ENCODE measurements around the gene CPZ.

CPZ gene

GRCh38 chr4:8592366-8593263 is at the start of gene CPZ:
TSS of gene CPZ (plus strand) at chr4:8592765. CDS start at chr4:8592834, 69 bp downstream.
- no peak for DNase-seq
- no peak for TF ChIP-seq GATA1 (IDR thresholded peaks at IDR 0.05; ENCODE audit: low read depth, low read length)
- TF ChIP-seq POLR2A (IDR thresholded peaks at IDR 0.05; ENCODE audit: low read length), result no peak

GRCh38 chr4:8542776-8543525 is 49.6 kb upstream of the CPZ start:
- no peak for TF ChIP-seq GATA1 (IDR thresholded peaks at IDR 0.05; ENCODE audit: low read depth, low read length)
- DNase-seq, result no peak

DNA sequence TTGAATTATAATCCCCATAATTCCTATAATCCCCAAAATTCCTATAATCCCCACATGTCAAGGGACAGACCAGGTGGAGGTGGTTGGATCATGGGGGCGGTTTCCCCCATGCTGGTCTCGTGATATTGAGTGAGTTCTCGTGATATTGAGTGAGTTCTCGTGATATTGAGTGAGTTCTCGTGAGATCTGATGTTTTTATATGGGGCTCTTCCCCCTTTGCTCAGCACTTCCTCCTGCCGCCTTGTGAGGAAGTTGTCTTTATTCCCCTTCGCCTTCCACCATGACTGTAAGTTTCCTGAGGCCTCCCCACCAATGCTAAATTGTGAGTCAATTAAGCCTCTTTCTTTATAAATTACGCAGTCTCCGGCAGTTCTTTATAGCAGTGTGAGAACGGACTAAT is 48.9 kb upstream of the CPZ start:
- DNase-seq, result no peak
- no peak for TF ChIP-seq POLR2A (IDR thresholded peaks at IDR 0.05; ENCODE audit: low read length)
- no peak for TF ChIP-seq GATA1 (IDR thresholded peaks at IDR 0.05; ENCODE audit: low read depth, low read length)

DNA sequence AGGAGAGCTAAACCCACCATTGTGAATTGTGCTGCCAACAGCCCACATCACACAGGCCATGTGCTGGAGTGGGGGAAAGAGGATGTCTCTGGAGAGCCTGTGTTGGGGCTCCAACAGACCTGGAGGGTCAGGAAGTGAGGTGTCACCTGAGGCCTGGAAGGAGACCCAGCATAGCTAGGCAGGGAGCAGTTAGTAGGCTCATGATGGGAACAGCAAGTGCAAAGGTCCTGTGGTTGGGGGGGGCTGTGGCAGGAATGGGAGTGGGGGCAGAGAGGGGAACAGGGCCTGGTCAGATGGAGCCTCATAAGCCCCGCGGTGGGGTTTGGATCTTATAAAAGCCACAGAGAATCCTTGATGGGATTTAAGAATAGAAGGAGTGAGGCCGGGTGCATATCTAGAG is 48.3 kb upstream of the CPZ start:
- TF ChIP-seq POLR2A (IDR thresholded peaks at IDR 0.05; ENCODE audit: low read length), result no peak
- no peak for TF ChIP-seq GATA1 (IDR thresholded peaks at IDR 0.05; ENCODE audit: low read depth, low read length)
- no peak for DNase-seq

DNA sequence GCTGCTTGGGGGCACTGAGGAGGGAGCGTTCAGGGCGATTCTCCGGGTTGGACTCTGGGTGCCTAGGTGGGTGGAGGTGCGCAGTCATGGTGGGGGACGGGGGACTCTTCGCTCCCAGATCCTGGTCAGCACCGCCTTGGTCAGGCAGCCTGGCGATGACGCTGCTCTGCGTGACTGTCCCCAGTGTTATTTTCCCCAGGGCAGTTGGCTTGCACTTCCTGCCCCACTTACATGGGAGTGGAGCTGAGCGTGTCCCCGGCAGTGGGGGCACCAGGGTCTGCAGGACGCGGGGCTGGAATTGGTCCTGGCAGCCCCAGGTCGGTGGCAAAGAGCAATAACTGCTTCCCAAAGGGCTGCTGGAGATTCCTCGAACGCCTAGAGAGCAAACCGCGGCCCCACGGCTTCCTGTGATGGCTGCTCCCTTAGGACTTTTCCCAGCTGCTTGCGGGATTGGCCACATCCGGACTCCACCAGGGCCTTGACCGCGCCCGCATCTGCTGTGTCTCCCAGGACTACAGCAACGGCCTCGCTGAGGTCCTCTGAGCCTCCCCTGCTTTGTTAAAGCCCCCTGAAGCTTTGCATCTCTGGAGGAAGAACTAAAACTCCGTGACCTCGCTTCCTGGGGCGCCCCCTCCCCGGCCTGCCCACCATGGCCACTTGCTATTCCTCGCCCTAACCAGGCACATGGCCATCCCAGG is 47.7 kb upstream of the CPZ start:
- TF ChIP-seq POLR2A (IDR thresholded peaks at IDR 0.05; ENCODE audit: low read length) (no peak), GATA1 (IDR thresholded peaks at IDR 0.05; ENCODE audit: low read depth, low read length) (no peak)
- no peak for DNase-seq

GRCh38 chr4:8545439-8545765 is 47.2 kb upstream of the CPZ start:
- TF ChIP-seq GATA1 (IDR thresholded peaks at IDR 0.05; ENCODE audit: low read depth, low read length), result no peak
- no peak for TF ChIP-seq POLR2A (IDR thresholded peaks at IDR 0.05; ENCODE audit: low read length)
- DNase-seq, result no peak

DNA sequence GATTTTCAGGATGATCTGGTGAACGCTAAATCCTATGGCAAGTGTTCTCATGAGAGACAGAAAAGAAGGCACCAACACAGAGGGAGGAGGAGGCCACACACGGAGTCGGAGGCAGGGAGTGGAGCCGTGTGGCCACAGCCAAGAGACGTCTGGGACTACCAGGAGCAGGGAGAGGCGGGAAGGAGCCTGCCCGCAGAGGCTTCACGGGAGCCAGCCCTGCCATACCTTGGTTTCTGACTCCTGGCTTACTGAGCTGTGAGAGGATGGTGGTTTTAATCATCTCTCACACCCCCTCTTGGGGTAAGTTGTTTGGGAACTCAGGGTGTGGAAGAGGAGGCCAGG is 45.8 kb upstream of the CPZ start:
- no peak for DNase-seq
- no peak for TF ChIP-seq GATA1 (IDR thresholded peaks at IDR 0.05; ENCODE audit: low read depth, low read length)
- TF ChIP-seq POLR2A (IDR thresholded peaks at IDR 0.05; ENCODE audit: low read length), result no peak

- TF ChIP-seq GATA1 (IDR thresholded peaks at IDR 0.05; ENCODE audit: low read depth, low read length) (no peak), POLR2A (IDR thresholded peaks at IDR 0.05; ENCODE audit: low read length) (no peak)
- peak; percentile 20 to 72 for DNase-seq
Measured at GRCh38 chr4:8547108-8547911, 45.3 kb upstream of the CPZ start.

DNA sequence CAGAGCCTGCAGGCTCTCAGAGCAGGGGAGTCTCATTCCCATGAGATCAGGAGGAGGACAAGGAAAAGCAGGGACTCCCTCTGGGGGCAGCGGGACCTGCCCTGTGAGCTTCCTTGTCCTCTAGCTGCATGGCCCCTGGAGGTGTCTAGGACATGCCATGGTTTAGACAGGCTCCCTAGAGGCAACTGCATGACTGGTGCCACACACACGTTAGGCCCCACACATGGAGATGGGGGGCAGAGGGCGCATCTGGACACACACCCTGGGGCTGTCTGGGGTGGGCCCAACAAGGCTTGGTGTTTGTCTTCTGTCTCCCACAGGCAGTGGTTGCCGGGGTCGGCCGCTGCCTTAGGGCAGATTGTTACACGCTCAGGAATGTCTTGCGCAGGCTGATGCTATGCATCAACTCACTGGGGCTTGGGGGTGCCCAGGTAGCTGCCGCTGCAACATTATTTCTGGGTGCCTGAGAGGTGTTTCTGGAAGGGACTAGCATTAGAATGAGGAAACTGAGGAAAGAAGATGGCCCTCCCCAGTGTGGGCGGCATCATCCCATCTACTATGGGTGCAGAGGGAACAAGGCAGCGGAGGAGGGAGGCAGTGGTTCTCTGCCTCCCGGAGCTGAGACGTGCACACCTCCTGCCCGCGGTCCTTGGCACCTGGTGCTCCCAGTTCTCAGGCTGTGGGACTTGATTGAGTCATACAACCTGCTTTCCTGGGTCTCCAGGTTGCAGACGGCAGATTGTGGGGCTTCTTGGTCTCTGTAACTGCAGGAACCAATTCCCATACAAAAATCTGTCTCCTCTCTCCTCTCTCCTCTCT is 44.4 kb upstream of the CPZ start:
- DNase-seq, result no peak
- TF ChIP-seq GATA1 (IDR thresholded peaks at IDR 0.05; ENCODE audit: low read depth, low read length), result no peak
- TF ChIP-seq POLR2A (IDR thresholded peaks at IDR 0.05; ENCODE audit: low read length), result no peak

- TF ChIP-seq POLR2A (IDR thresholded peaks at IDR 0.05; ENCODE audit: low read length) (no peak), GATA1 (IDR thresholded peaks at IDR 0.05; ENCODE audit: low read depth, low read length) (no peak)
- DNase-seq, result no peak
Measured at GRCh38 chr4:8548731-8549351, 43.7 kb upstream of the CPZ start.

DNA sequence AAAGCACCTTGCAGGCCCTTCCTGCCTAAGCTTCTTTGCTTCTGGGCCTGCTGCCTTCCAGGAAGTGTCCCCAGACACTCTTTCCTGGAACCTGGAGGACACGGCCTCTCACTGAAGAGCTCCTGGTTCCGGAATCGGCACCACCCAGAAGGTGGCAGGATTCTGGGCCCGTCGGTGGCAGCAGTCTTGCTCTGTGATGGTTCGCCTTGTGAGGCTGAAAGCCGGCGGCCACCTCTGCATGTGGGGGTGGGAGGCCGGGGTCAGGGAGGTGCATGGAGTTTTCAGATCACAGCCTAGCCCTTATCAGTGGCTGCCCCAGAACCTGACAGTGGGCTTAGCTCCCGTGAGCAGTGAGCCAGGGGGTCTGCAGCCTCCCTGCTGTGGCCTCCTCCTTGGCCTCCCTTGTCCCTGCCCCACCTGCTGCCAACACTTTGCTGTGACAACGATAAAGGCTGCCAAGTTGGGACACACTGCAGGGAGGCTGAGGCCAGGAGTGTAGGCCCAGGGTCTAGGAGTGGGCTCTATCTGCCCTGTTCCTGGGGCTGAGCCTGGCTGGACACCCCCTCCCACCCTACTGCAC is 43.1 kb upstream of the CPZ start:
- no peak for DNase-seq
- no peak for TF ChIP-seq POLR2A (IDR thresholded peaks at IDR 0.05; ENCODE audit: low read length)
- TF ChIP-seq GATA1 (IDR thresholded peaks at IDR 0.05; ENCODE audit: low read depth, low read length), result no peak

GRCh38 chr4:8550691-8551090 is 41.9 kb upstream of the CPZ start:
- TF ChIP-seq GATA1 (IDR thresholded peaks at IDR 0.05; ENCODE audit: low read depth, low read length), result no peak
- no peak for TF ChIP-seq POLR2A (IDR thresholded peaks at IDR 0.05; ENCODE audit: low read length)
- no peak for DNase-seq
